ENCODE measurements around the gene CHD6.

CHD6 gene

GRCh38 chr20:41512624-41513023 is 105.6 kb downstream of the CHD6 start (continued):
- TF ChIP-seq, protein P1, sequence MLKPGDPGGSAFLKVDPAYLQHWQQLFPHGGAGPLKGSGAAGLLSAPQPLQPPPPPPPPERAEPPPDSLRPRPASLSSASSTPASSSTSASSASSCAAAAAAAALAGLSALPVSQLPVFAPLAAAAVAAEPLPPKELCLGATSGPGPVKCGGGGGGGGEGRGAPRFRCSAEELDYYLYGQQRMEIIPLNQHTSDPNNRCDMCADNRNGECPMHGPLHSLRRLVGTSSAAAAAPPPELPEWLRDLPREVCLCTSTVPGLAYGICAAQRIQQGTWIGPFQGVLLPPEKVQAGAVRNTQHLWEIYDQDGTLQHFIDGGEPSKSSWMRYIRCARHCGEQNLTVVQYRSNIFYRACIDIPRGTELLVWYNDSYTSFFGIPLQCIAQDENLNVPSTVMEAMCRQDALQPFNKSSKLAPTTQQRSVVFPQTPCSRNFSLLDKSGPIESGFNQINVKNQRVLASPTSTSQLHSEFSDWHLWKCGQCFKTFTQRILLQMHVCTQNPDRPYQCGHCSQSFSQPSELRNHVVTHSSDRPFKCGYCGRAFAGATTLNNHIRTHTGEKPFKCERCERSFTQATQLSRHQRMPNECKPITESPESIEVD (tag by site-specific recombination; IDR thresholded peaks at IDR 0.05), result no peak
- no peak for TF ChIP-seq ZNF792 (tag by site-specific recombination; IDR thresholded peaks at IDR 0.05)
- TF ChIP-seq ZNF837 (tag by site-specific recombination; IDR thresholded peaks at IDR 0.05), result no peak
- no peak for TF ChIP-seq ZNF24 (tag by site-specific recombination; IDR thresholded peaks at IDR 0.05)
- TF ChIP-seq ZNF707 (tag by site-specific recombination; IDR thresholded peaks at IDR 0.05), result no peak

- CTCF ChIA-PET, result no interaction called here
- no peak overlapping the region for H3K27ac ChIP-seq (ENCODE audit: extremely low read depth, low read depth, low read length)
- no peak overlapping the region for H3K4me3 ChIP-seq (ENCODE audit: low read depth, low read length)
- TF ChIP-seq ZNF600 (tag by site-specific recombination; IDR thresholded peaks at IDR 0.05), result peak; percentile 29; the same call in 1 of the 2 replicates
- no peak for TF ChIP-seq ZSCAN4 (tag by site-specific recombination; IDR thresholded peaks at IDR 0.05)
- no peak for TF ChIP-seq ZNF132 (tag by site-specific recombination; IDR thresholded peaks at IDR 0.05; ENCODE audit: borderline replicate concordance)
- TF ChIP-seq ZNF341 (tag by site-specific recombination; IDR thresholded peaks at IDR 0.05; ENCODE audit: low read depth), result no peak
- TF ChIP-seq, protein P2, sequence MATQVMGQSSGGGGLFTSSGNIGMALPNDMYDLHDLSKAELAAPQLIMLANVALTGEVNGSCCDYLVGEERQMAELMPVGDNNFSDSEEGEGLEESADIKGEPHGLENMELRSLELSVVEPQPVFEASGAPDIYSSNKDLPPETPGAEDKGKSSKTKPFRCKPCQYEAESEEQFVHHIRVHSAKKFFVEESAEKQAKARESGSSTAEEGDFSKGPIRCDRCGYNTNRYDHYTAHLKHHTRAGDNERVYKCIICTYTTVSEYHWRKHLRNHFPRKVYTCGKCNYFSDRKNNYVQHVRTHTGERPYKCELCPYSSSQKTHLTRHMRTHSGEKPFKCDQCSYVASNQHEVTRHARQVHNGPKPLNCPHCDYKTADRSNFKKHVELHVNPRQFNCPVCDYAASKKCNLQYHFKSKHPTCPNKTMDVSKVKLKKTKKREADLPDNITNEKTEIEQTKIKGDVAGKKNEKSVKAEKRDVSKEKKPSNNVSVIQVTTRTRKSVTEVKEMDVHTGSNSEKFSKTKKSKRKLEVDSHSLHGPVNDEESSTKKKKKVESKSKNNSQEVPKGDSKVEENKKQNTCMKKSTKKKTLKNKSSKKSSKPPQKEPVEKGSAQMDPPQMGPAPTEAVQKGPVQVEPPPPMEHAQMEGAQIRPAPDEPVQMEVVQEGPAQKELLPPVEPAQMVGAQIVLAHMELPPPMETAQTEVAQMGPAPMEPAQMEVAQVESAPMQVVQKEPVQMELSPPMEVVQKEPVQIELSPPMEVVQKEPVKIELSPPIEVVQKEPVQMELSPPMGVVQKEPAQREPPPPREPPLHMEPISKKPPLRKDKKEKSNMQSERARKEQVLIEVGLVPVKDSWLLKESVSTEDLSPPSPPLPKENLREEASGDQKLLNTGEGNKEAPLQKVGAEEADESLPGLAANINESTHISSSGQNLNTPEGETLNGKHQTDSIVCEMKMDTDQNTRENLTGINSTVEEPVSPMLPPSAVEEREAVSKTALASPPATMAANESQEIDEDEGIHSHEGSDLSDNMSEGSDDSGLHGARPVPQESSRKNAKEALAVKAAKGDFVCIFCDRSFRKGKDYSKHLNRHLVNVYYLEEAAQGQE (tag by site-specific recombination; IDR thresholded peaks at IDR 0.05), result no peak
- POLR2A ChIA-PET, result no interaction called here
- no peaks in the 10 kb centered on the region for H3K9me3 ChIP-seq (ENCODE audit: control insufficient read depth, insufficient read depth, low read depth, low read length)
- H3K4me1 ChIP-seq (ENCODE audit: control insufficient read depth, insufficient read depth, low read length), result no peaks in the 10 kb centered on the region
- H3K36me3 ChIP-seq (ENCODE audit: control insufficient read depth in 2 of 2, insufficient read depth in 1 of 2, low read length in 2 of 2), result peaks cover 0 to 55% of the 10 kb centered on the region in 2 experiments; a peak in 2 of 3 replicates
Observed at GRCh38 chr20:41510847-41511450, 107.2 kb downstream of the CHD6 start.

GRCh38 chr20:41510224-41510623 is 108.0 kb downstream of the CHD6 start:
- no peak overlapping the region for H3K4me3 ChIP-seq (ENCODE audit: low read depth, low read length)
- ChIA-PET CTCF (no interaction called here), POLR2A (no interaction called here)
- no peak for TF ChIP-seq HIC1 (tag by site-specific recombination; IDR thresholded peaks at IDR 0.05)
- TF ChIP-seq ZNF274 (IDR thresholded peaks at IDR 0.05; ENCODE audit: low read length), result no peak
- TF ChIP-seq ZNF274 (tag by site-specific recombination; IDR thresholded peaks at IDR 0.05; ENCODE audit: borderline replicate concordance), result no peak
- no peak for TF ChIP-seq ZNF146 (tag by site-specific recombination; IDR thresholded peaks at IDR 0.05)
- TF ChIP-seq ATF2 (tag by site-specific recombination; IDR thresholded peaks at IDR 0.05; ENCODE audit: low read depth), result no peak
- no peak for TF ChIP-seq ZNF202 (tag by site-specific recombination; IDR thresholded peaks at IDR 0.05; ENCODE audit: borderline replicate concordance)
- TF ChIP-seq GLIS2 (tag by site-specific recombination; IDR thresholded peaks at IDR 0.05), result no peak
- no peak for TF ChIP-seq ZNF501 (tag by site-specific recombination; IDR thresholded peaks at IDR 0.05)
- no peak for TF ChIP-seq ZNF404 (tag by site-specific recombination; IDR thresholded peaks at IDR 0.05)
- no peak for TF ChIP-seq PRDM1 (tag by site-specific recombination; IDR thresholded peaks at IDR 0.05)
- TF ChIP-seq EGR2 (tag by site-specific recombination; IDR thresholded peaks at IDR 0.05; ENCODE audit: low read depth), result no peak
- no peak overlapping the region for H3K27ac ChIP-seq (ENCODE audit: extremely low read depth, low read depth, low read length)
- H3K9me3 ChIP-seq (ENCODE audit: control insufficient read depth, insufficient read depth, low read depth, low read length), result no peaks in the 10 kb centered on the region; the same call in 1 of the 2 replicates
- H3K4me1 ChIP-seq (ENCODE audit: control insufficient read depth, insufficient read depth, low read length), result no peaks in the 10 kb centered on the region
- peaks cover 0 to 55% of the 10 kb centered on the region in 2 experiments; a peak in 2 of 3 replicates for H3K36me3 ChIP-seq (ENCODE audit: control insufficient read depth in 2 of 2, insufficient read depth in 1 of 2, low read length in 2 of 2)
